Keratinocyte (primary cell): Measurements from ENCODE around the gene DENND10. TPM values are rescaled to one million over a fixed set of nuclear protein-coding genes. Genes with fewer than 3 reads are reported as not detected.
"Not testable (repeated sequence)": the region's sequence is repeated elsewhere in the genome, so short reads cannot be mapped to it uniquely, and the experiment has no call there.

Experiments used
- DNase-seq: peaks from one replicate; pipeline ENCODE4 v3.0.0-alpha.2; 2011; ENCODE audit warnings: low read depth, missing footprints, low spot score
- FAIRE-seq: peaks from 2 replicates; lab custom pipeline; 2011; peaks lifted over from hg19 to GRCh38; lab: Jason Lieb, UNC
- H2AFZ ChIP-seq: 2 replicates; pipeline ENCODE4 v1.6.0; 2012; ENCODE audit warnings: low read length, control low read depth, inconsistent platforms; ENCODE audit not compliant: control insufficient read depth
- H3K27ac ChIP-seq: 2 replicates; pipeline ENCODE4 v1.5.1; 2011; ENCODE audit warnings: low read length; ENCODE audit not compliant: control insufficient read depth, insufficient read depth
- H3K27me3 ChIP-seq: 3 replicates; pipeline ENCODE4 v1.6.0; 2011; ENCODE audit warnings: low read length; ENCODE audit not compliant: control insufficient read depth, insufficient read depth; ENCODE audit errors: extremely low read depth
- H3K36me3 ChIP-seq, 2 experiments: 2 replicates in 1 of 2; 3 replicates in 1 of 2; pipeline ENCODE4 v1.5.1; 2011; ENCODE audit warnings: low read length in 2 of 2, mild to moderate bottlenecking in 1 of 2; ENCODE audit not compliant: control insufficient read depth in 2 of 2, insufficient read depth in 2 of 2; ENCODE audit errors: extremely low read depth in 1 of 2
- H3K4me1 ChIP-seq: 3 replicates; pipeline ENCODE4 v1.5.1; 2011; ENCODE audit warnings: low read length; ENCODE audit not compliant: control insufficient read depth, insufficient read depth; ENCODE audit errors: extremely low read depth
- H3K4me2 ChIP-seq: 3 replicates; pipeline ENCODE4 v1.6.0; 2011; ENCODE audit warnings: low read depth, low read length; ENCODE audit not compliant: control insufficient read depth, insufficient read depth; ENCODE audit errors: extremely low read depth
- H3K4me3 ChIP-seq, 3 experiments: fragments of 200-600 bp in 1 of 3; sonication (generic) in 1 of 3; 2 replicates in 2 of 3; 3 replicates in 1 of 3; pipeline ENCODE4 v1.5.1; 2011 to 2016; ENCODE audit warnings: low read length in 3 of 3, mild to moderate bottlenecking in 3 of 3, control low read depth in 2 of 3, inconsistent platforms in 1 of 3, low read depth in 1 of 3, mixed read lengths in 1 of 3, mixed run types in 1 of 3, moderate library complexity in 1 of 3; ENCODE audit not compliant: control insufficient read depth in 2 of 3, insufficient read depth in 2 of 3; ENCODE audit errors: extremely low read depth in 1 of 3
- H3K79me2 ChIP-seq: 2 replicates; pipeline ENCODE4 v1.6.0; 2012; ENCODE audit warnings: low read length; ENCODE audit not compliant: control insufficient read depth, insufficient read depth
- H3K9ac ChIP-seq: 3 replicates; pipeline ENCODE4 v1.6.0; 2011; ENCODE audit warnings: low read length; ENCODE audit not compliant: control insufficient read depth, insufficient read depth; ENCODE audit errors: extremely low read depth
- H3K9me1 ChIP-seq: 3 replicates; pipeline ENCODE4 v1.6.0; 2011; ENCODE audit warnings: low read length; ENCODE audit not compliant: control insufficient read depth, insufficient read depth; ENCODE audit errors: extremely low read depth
- H3K9me3 ChIP-seq: 2 replicates; pipeline ENCODE4 v1.5.1; 2012; ENCODE audit warnings: low read depth, low read length; ENCODE audit not compliant: control insufficient read depth
- H4K20me1 ChIP-seq: 3 replicates; pipeline ENCODE4 v1.6.0; 2011; ENCODE audit warnings: low read length; ENCODE audit not compliant: control insufficient read depth, insufficient read depth; ENCODE audit errors: extremely low read depth
- EZH2 ChIP-seq: IDR thresholded peaks from one replicate; pipeline ENCODE4 v1.6.1; 2012; ENCODE audit warnings: inconsistent platforms, mild to moderate bottlenecking, low read length, moderate library complexity
- dilution Hi-C: fragments of 300-500 bp; cut with MboI; formaldehyde crosslinking; loops from one replicate; pipeline ENCODE4 v1.7.0; 2020; ENCODE audit warnings: low sequenced_read_pairs; ENCODE audit not compliant: extremely low pct_ligation_motif_present
- polyA plus RNA-seq, 5 experiments: library from polyadenylated mRNA; depleted of rRNA in 3 of 5; stranded (reverse) in 3 of 5; stranded (forward) in 1 of 5; unstranded in 1 of 5; fragments of >200 nt; gene quantifications; 1 replicate in 1 of 5; 2 replicates in 3 of 5; 3 replicates in 1 of 5; pipeline versions ENCODE4 v1.2.1 to v1.2.3, GENCODE V29; 2011 to 2012; ENCODE audit warnings: missing spikeins in 2 of 5, low read depth in 1 of 5, low replicate concordance in 1 of 5
- TF ChIP-seq, protein P1 (sequence below), 3 experiments: IDR thresholded peaks in 1 of 3; conservative IDR thresholded peaks in 1 of 3; optimal IDR thresholded peaks in 1 of 3; 2 replicates in 2 of 3; 3 replicates in 1 of 3; pipeline versions ENCODE3 to v1.5.1; 2011; ENCODE audit warnings: low read length in 3 of 3, mild to moderate bottlenecking in 3 of 3, moderate library complexity in 2 of 3, control low read depth in 1 of 3, inconsistent platforms in 1 of 3; ENCODE audit not compliant: insufficient read depth in 2 of 3; ENCODE audit errors: extremely low read depth in 1 of 3

DENND10 gene
- polyA plus RNA-seq, 1 donor (not counting 4 experiments of a cell fraction or from before 2014, with no cell fraction given) = 76.5 TPM

DNA sequence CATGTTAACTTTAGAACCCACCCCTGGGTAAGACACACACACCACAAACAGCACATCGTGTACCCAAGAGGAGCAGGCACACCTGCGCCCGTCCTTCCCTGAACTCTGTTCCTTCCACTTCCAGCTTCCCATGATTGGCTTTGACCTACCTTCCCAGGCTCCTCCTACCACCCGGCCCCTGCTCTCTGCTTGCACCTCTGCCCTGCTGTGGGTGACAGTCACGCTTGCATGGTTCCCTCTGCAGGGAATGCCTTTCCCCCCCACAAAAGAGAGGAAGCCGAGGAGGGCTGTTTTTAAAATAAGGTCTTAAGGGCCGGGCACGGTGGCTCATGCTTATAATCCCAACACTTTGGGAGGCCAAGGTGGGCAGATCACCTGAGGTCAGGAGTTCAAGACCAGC, 45.2 kb downstream of the DENND10 start:
- H3K36me3 ChIP-seq = peaks cover 11 to 27% of the 10 kb centered on the region in 2 experiments

DNA sequence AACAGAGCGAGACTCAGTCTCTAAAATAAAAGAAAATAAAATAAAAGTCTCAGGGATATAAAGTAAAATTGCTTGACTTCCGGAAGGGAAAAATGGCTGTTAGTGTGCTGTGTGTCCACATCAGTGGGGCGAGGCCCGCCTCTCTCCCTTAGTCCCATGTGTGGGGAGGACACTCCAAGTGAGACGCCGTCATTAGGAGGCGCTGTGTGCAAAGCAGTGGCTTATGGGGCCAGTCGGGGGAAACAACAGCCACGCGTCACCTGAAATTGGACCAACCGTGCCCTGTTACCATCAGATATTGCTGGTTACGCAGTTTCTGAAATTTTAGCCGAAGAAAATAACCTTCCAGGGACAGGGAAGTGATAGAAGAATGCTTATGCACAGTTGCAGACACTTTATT, 45.8 kb downstream of the DENND10 start:
- dilution Hi-C loops = no loop called here
- Histone ChIP-seq H3K9ac (no peak overlapping the region), H3K4me1 (no peaks in the 10 kb centered on the region), H3K27me3 (no peaks in the 10 kb centered on the region), H3K36me3 (peaks cover 13 to 27% of the 10 kb centered on the region in 2 experiments), H3K4me3 (no peak overlapping the region), H4K20me1 (no peaks in the 10 kb centered on the region), H3K9me1 (peaks cover 2% of the 10 kb centered on the region), H3K27ac (no peak overlapping the region), H3K9me3 (no peaks in the 10 kb centered on the region), H3K79me2 (no peaks in the 10 kb centered on the region), H3K4me2 (no peak overlapping the region), H2AFZ (no peak overlapping the region)
- no peak for TF ChIP-seq EZH2
- TF ChIP-seq, protein P1, sequence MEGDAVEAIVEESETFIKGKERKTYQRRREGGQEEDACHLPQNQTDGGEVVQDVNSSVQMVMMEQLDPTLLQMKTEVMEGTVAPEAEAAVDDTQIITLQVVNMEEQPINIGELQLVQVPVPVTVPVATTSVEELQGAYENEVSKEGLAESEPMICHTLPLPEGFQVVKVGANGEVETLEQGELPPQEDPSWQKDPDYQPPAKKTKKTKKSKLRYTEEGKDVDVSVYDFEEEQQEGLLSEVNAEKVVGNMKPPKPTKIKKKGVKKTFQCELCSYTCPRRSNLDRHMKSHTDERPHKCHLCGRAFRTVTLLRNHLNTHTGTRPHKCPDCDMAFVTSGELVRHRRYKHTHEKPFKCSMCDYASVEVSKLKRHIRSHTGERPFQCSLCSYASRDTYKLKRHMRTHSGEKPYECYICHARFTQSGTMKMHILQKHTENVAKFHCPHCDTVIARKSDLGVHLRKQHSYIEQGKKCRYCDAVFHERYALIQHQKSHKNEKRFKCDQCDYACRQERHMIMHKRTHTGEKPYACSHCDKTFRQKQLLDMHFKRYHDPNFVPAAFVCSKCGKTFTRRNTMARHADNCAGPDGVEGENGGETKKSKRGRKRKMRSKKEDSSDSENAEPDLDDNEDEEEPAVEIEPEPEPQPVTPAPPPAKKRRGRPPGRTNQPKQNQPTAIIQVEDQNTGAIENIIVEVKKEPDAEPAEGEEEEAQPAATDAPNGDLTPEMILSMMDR (optimal IDR thresholded peaks at IDR 0.05 in 1 of 3, IDR thresholded peaks at IDR 0.05 in 1 of 3, conservative IDR thresholded peaks at IDR 0.05 in 1 of 3; ENCODE audit: extremely low read depth in 1 of 3, insufficient read depth in 2 of 3, low read length in 3 of 3) = peak in 1 of 3 experiments; percentile 51
- FAIRE-seq = no peak
- no peak for DNase-seq

More for the DNA sequence above, 45.2 kb downstream of the DENND10 start:
- Histone ChIP-seq H4K20me1 (no peaks in the 10 kb centered on the region), H3K4me2 (no peak overlapping the region), H3K4me1 (no peaks in the 10 kb centered on the region), H3K9me1 (peaks cover 2% of the 10 kb centered on the region), H3K9me3 (no peaks in the 10 kb centered on the region), H3K4me3 (no peak overlapping the region), H2AFZ (no peak overlapping the region), H3K79me2 (no peaks in the 10 kb centered on the region), H3K27ac (no peak overlapping the region), H3K9ac (no peak overlapping the region), H3K27me3 (no peaks in the 10 kb centered on the region)
- DNase-seq (no peak), FAIRE-seq (no peak)
- no peak for TF ChIP-seq EZH2
- TF ChIP-seq, protein P1 (optimal IDR thresholded peaks at IDR 0.05 in 1 of 3, IDR thresholded peaks at IDR 0.05 in 1 of 3, conservative IDR thresholded peaks at IDR 0.05 in 1 of 3; ENCODE audit: extremely low read depth in 1 of 3, insufficient read depth in 2 of 3, low read length in 3 of 3) = no peak
- dilution Hi-C loops = no loop called here

DNA sequence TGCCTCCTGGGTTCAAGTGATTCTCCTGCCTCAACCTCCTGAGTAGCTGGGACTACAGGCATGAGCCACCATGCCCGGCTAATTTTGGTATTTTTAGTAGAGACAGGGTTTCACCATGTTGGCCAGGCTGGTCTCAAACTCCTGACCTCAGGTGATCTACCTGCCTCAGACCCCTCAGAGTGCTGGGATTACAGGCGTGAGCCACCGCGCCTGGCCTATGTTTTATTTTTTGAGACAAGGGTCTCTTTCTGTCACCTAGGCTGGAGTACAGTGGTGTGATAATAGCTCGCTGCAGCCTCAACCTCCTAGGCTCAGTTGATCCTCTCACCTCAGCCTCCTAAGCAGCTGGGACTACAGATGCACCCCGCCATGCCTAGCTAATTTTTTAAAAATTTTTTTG, 47.7 kb downstream of the DENND10 start:
- H3K4me1 ChIP-seq, H3K27me3 ChIP-seq, H3K79me2 ChIP-seq, H3K9me3 ChIP-seq, H3K4me2 ChIP-seq, H4K20me1 ChIP-seq, DNase-seq, FAIRE-seq, H3K4me3 ChIP-seq, dilution Hi-C loops, H3K9ac ChIP-seq, H2AFZ ChIP-seq, H3K27ac ChIP-seq, H3K9me1 ChIP-seq: not testable (repeated sequence)
- peaks cover 22 to 32% of the 10 kb centered on the region in 2 experiments for H3K36me3 ChIP-seq
